Brain microvascular endothelial cell (primary cell): ENCODE measurements around the gene BOLA1.

ENCODE experiments used
- DNase-seq: peaks from one replicate; pipeline ENCODE4 v3.0.0-alpha.2; 2020
- H3K27ac ChIP-seq: fragments of 250-450 bp; sonication (Bioruptor Pico); 2 replicates; pipeline ENCODE4 v1.5.1; 2020; ENCODE audit warnings: mild to moderate bottlenecking, moderate library complexity
- H3K27me3 ChIP-seq: fragments of 250-450 bp; sonication (Bioruptor Pico); replicated peaks from 2 replicates; pipeline ENCODE4 v1.5.1; 2020; ENCODE audit warnings: mild to moderate bottlenecking
- H3K36me3 ChIP-seq: fragments of 250-450 bp; sonication (Bioruptor Pico); replicated peaks from 2 replicates; pipeline ENCODE4 v1.5.1; 2020; ENCODE audit warnings: mild to moderate bottlenecking
- H3K4me3 ChIP-seq: 2 replicates; pipeline ENCODE4 v1.5.1; 2011; ENCODE audit warnings: low read depth, mild to moderate bottlenecking, control low read depth, low read length, moderate library complexity
- CTCF ChIP-seq: IDR thresholded peaks from 2 replicates; pipeline ENCODE4 v1.5.1; 2011; ENCODE audit warnings: low read depth, mild to moderate bottlenecking, moderate library complexity, low read length, control low read depth, inconsistent platforms; ENCODE audit errors: missing control alignments
- in situ Hi-C: cut with HindIII; loops from 2 replicates; pipeline ENCODE4 v1.10.0; 2017; ENCODE audit warnings: low sequenced_read_pairs, low pct_ligation_motif_present

The BOLA1 gene

GRCh38 chr1:149877211-149877946, 22.0 kb upstream of the BOLA1 start:
- no peak overlapping the region for H3K4me3 ChIP-seq
- no peak for TF ChIP-seq CTCF
- DNase-seq, result no peak
- H3K27me3 ChIP-seq, result no peaks in the 10 kb centered on the region
- in situ Hi-C loops, result no loop called here
- H3K27ac ChIP-seq, result no peak overlapping the region
- H3K36me3 ChIP-seq, result no peaks in the 10 kb centered on the region

GRCh38 chr1:149879556-149879955, 19.8 kb upstream of the BOLA1 start:
- in situ Hi-C loops, result no loop called here
- TF ChIP-seq CTCF, result no peak
- DNase-seq, result no peak
- Histone ChIP-seq H3K27me3 (no peaks in the 10 kb centered on the region), H3K27ac (no peak overlapping the region), H3K36me3 (no peaks in the 10 kb centered on the region), H3K4me3 (no peak overlapping the region)

- Histone ChIP-seq H3K4me3 (no peak overlapping the region), H3K27ac (no peak overlapping the region), H3K27me3 (no peaks in the 10 kb centered on the region), H3K36me3 (no peaks in the 10 kb centered on the region)
- in situ Hi-C loops, result no loop called here
- DNase-seq, result no peak
- TF ChIP-seq CTCF, result no peak
These were observed 17.5 kb upstream of the BOLA1 start for GRCh38 chr1:149881876-149882275.

GRCh38 chr1:149883598-149884247, 15.6 kb upstream of the BOLA1 start:
- no peak for DNase-seq
- H3K4me3 ChIP-seq, result no peak overlapping the region
- H3K36me3 ChIP-seq, result no peaks in the 10 kb centered on the region
- H3K27ac ChIP-seq, result no peak overlapping the region
- TF ChIP-seq CTCF, result no peak
- in situ Hi-C loops, result no loop called here
- no peaks in the 10 kb centered on the region for H3K27me3 ChIP-seq

GRCh38 chr1:149884433-149885338, 14.7 kb upstream of the BOLA1 start:
- DNase-seq, result peak; percentile 7
- no peaks in the 10 kb centered on the region for H3K36me3 ChIP-seq
- peak overlapping the region; percentile 68 for H3K4me3 ChIP-seq
- H3K27ac ChIP-seq, result peak overlapping the region; percentile 96
- H3K27me3 ChIP-seq, result no peaks in the 10 kb centered on the region
- no peak for TF ChIP-seq CTCF
- in situ Hi-C loops, result no loop called here
